ENCODE data around the gene DNAJB2.

DNA sequence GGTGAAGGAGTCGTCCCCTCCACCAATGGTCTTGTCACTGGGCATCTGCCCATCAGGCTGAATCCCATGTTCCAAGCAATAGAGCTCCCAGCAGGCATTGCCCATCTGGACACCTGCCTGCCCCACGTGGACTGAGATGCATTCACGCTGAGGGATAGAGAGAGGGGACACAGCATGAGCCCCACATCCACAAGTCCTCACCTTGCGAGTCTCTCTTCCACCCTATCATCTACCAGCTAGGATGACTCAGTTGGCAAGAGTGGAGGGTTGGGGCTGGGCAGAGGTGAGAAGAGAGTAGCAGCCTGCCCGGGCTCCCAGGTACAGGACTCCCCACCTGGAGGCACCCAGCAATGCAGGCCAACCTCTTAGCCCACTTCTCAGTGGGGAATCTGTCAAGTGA, 27.1 kb upstream of the DNAJB2 start:
- TF ChIP-seq, protein P1, sequence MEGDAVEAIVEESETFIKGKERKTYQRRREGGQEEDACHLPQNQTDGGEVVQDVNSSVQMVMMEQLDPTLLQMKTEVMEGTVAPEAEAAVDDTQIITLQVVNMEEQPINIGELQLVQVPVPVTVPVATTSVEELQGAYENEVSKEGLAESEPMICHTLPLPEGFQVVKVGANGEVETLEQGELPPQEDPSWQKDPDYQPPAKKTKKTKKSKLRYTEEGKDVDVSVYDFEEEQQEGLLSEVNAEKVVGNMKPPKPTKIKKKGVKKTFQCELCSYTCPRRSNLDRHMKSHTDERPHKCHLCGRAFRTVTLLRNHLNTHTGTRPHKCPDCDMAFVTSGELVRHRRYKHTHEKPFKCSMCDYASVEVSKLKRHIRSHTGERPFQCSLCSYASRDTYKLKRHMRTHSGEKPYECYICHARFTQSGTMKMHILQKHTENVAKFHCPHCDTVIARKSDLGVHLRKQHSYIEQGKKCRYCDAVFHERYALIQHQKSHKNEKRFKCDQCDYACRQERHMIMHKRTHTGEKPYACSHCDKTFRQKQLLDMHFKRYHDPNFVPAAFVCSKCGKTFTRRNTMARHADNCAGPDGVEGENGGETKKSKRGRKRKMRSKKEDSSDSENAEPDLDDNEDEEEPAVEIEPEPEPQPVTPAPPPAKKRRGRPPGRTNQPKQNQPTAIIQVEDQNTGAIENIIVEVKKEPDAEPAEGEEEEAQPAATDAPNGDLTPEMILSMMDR (conservative IDR thresholded peaks at IDR 0.05; ENCODE audit: low read length) = no peak
- no peak for TF ChIP-seq EZH2phosphoT487 (IDR thresholded peaks at IDR 0.05; ENCODE audit: borderline replicate concordance)
